Transverse colon (tissue), 4 donors: Measurements from ENCODE around the gene SPRYD4.
"Not testable (repeated sequence)": the region's sequence is repeated elsewhere in the genome, so short reads cannot be mapped to it uniquely, and the experiment has no call there.

Experiments used
- EP300 ChIP-seq: sonication (generic); formaldehyde crosslinking; IDR thresholded peaks from one replicate; pipeline ENCODE4 v1.6.1; 2017; ENCODE audit warnings: antibody characterized with exemption, low read depth
- POLR2A ChIP-seq: fragments of 450-650 bp; IDR thresholded peaks from one replicate; pipeline ENCODE4 v1.6.1; 2016; ENCODE audit warnings: antibody characterized with exemption, mild to moderate bottlenecking, moderate library complexity
- POLR2AphosphoS5 ChIP-seq, 3 donors: sonication (generic); formaldehyde crosslinking; IDR thresholded peaks; one replicate each; pipeline ENCODE4 v1.6.1; 2016; ENCODE audit warnings: antibody characterized with exemption in 3 of 3
- TF ChIP-seq, protein P1 (sequence below), 5 experiments: fragments of 200-600 bp in 3 of 5; fragments of 450-650 bp in 2 of 5; sonication (generic) in 3 of 5; IDR thresholded peaks; 1 replicate in 2 of 5; 2 replicates in 3 of 5; pipeline ENCODE4 v1.5.1; 2016 to 2017; ENCODE audit warnings: antibody characterized with exemption in 5 of 5, inconsistent platforms in 3 of 5, mild to moderate bottlenecking in 2 of 5, moderate library complexity in 1 of 5

DNA sequence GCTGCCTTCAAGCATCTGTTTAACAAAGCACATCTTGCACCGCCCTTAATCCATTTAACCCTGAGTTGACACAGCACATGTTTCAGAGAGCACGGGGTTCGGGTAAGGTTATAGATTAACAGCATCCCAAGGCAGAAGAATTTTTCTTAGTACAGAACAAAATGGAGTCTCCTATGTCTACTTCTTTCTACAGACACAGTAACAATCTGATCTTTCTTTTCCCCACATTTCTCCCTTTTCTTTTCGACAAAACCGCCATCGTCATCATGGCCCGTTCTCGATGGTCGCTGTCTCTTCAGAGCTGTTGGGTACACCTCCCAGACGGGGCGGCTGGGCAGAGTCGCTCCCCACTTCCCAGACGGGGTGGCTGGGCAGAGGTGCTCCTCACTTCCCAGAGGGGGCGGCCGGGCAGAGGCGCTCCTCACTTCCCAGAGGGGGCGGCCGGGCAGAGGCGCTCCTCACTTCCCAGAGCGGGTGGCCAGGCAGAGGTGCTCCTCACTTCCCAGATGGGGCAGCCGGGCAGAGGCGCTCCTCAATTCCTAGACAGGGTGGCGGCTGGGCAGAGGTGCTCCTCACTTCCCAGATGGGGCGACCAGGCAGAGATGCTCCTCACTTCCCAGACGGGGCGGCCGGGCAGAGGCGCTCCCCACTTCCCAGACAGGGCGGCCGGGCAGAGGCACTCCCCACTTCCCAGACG lies 25.2 kb downstream of the SPRYD4 start:
- TF ChIP-seq POLR2AphosphoS5 (IDR thresholded peaks at IDR 0.05); POLR2A; EP300: not testable (repeated sequence)
- TF ChIP-seq, protein P1, sequence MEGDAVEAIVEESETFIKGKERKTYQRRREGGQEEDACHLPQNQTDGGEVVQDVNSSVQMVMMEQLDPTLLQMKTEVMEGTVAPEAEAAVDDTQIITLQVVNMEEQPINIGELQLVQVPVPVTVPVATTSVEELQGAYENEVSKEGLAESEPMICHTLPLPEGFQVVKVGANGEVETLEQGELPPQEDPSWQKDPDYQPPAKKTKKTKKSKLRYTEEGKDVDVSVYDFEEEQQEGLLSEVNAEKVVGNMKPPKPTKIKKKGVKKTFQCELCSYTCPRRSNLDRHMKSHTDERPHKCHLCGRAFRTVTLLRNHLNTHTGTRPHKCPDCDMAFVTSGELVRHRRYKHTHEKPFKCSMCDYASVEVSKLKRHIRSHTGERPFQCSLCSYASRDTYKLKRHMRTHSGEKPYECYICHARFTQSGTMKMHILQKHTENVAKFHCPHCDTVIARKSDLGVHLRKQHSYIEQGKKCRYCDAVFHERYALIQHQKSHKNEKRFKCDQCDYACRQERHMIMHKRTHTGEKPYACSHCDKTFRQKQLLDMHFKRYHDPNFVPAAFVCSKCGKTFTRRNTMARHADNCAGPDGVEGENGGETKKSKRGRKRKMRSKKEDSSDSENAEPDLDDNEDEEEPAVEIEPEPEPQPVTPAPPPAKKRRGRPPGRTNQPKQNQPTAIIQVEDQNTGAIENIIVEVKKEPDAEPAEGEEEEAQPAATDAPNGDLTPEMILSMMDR (IDR thresholded peaks at IDR 0.05) = not testable (repeated sequence)
